NCI-H2196 treated with DMSO at 0.1 percent for 48 hours (cell line): ENCODE results near the gene RFPL1.
"Not testable (repeated sequence)": the region's sequence is repeated elsewhere in the genome, so short reads cannot be mapped to it uniquely, and the experiment has no call there.

Experiments
- DNase-seq: peaks from one replicate; lab custom pipeline; 2025; ENCODE audit not compliant: unreplicated experiment; lab: John Stamatoyannopoulos, UW

Gene RFPL1

GRCh38 chr22:29478326-29479276, 40.2 kb downstream of the RFPL1 start:
- DNase-seq: no peak

GRCh38 chr22:29479417-29480261, 41.3 kb downstream of the RFPL1 start, which contains the start of gene NEFH:
TSS of gene NEFH (plus strand) at chr22:29480218. CDS start at chr22:29480263, 45 bp downstream.
- no peak for DNase-seq

- DNase-seq: no peak
Observed at GRCh38 chr22:29480262-29480511, 41.8 kb downstream of the RFPL1 start.

GRCh38 chr22:29480512-29481264, 42.3 kb downstream of the RFPL1 start:
- no peak for DNase-seq

GRCh38 chr22:29481265-29482000, 43.0 kb downstream of the RFPL1 start:
- DNase-seq: no peak

GRCh38 chr22:29482253-29482652, 43.9 kb downstream of the RFPL1 start:
- no peak for DNase-seq

GRCh38 chr22:29482726-29483125, 44.3 kb downstream of the RFPL1 start:
- DNase-seq: no peak

GRCh38 chr22:29483254-29483653, 44.9 kb downstream of the RFPL1 start:
- DNase-seq: no peak

- DNase-seq: no peak
Observed at GRCh38 chr22:29484642-29485041, 46.3 kb downstream of the RFPL1 start.

- no peak for DNase-seq
Observed at GRCh38 chr22:29485448-29485847, 47.1 kb downstream of the RFPL1 start.

GRCh38 chr22:29487426-29487986, 49.1 kb downstream of the RFPL1 start:
- no peak for DNase-seq

GRCh38 chr22:29489127-29489780, 50.9 kb downstream of the RFPL1 start:
- not testable (repeated sequence) for DNase-seq

GRCh38 chr22:29491012-29491411, 52.6 kb downstream of the RFPL1 start:
- DNase-seq: no peak
